CD14-positive monocyte (primary cell): ENCODE results near the gene TFEB. TPM values are rescaled to one million over a fixed set of nuclear protein-coding genes. Genes with fewer than 3 reads are reported as not detected.
A peak's percentile ranks its signal among the peaks of the same experiment; 100 is the strongest.

Experiments used
- DNase-seq, 3 donors: peaks; one replicate each; pipeline ENCODE4 v3.0.0-alpha.2; 2011 to 2022
- H2AFZ ChIP-seq: 2 replicates; pipeline ENCODE4 v1.6.0; 2012; ENCODE audit warnings: mild to moderate bottlenecking, low read depth, low read length, inconsistent platforms; ENCODE audit not compliant: insufficient read depth, poor library complexity, severe bottlenecking
- H3K27ac ChIP-seq, 2 donors: 1 replicate in 1 of 2; 2 replicates in 1 of 2; pipeline ENCODE4 v1.5.1; 2012 to 2013; ENCODE audit warnings: low read length in 2 of 2, control low read depth in 1 of 2, inconsistent platforms in 1 of 2, low read depth in 1 of 2, mild to moderate bottlenecking in 1 of 2
- H3K27me3 ChIP-seq, 2 donors: one replicate each; pipeline versions ENCODE4 v1.6.0 to v1.6.1; 2011 to 2013; ENCODE audit warnings: low read length in 2 of 2; ENCODE audit not compliant: control insufficient read depth in 2 of 2, insufficient read depth in 2 of 2
- H3K36me3 ChIP-seq, 2 donors: replicated peaks in 1 of 2; 1 replicate in 1 of 2; 2 replicates in 1 of 2; pipeline versions ENCODE4 v1.5.1 to v1.6.1; 2012 to 2013; ENCODE audit warnings: low read length in 2 of 2, control low read depth in 1 of 2, inconsistent platforms in 1 of 2, mild to moderate bottlenecking in 1 of 2; ENCODE audit not compliant: insufficient read depth in 2 of 2, control insufficient read depth in 1 of 2
- H3K4me1 ChIP-seq, 2 donors: 1 replicate in 1 of 2; 2 replicates in 1 of 2; pipeline versions ENCODE4 v1.5.1 to v1.6.1; 2012 to 2013; ENCODE audit warnings: low read length in 2 of 2, control low read depth in 1 of 2, inconsistent platforms in 1 of 2, mild to moderate bottlenecking in 1 of 2, moderate library complexity in 1 of 2; ENCODE audit not compliant: insufficient read depth in 2 of 2, control insufficient read depth in 1 of 2
- H3K4me2 ChIP-seq: replicated peaks from 2 replicates; pipeline ENCODE3; 2012; ENCODE audit warnings: low read length, moderate library complexity, mild to moderate bottlenecking; ENCODE audit not compliant: poor library complexity, severe bottlenecking; ENCODE audit errors: extremely low read depth
- H3K4me3 ChIP-seq, 3 experiments: fragments of 200-600 bp in 1 of 3; sonication (generic) in 1 of 3; replicated peaks in 1 of 3; 1 replicate in 2 of 3; 2 replicates in 1 of 3; pipeline ENCODE4 v1.5.1; 2011 to 2013; ENCODE audit warnings: low read length in 3 of 3, mild to moderate bottlenecking in 3 of 3, control low read depth in 2 of 3, low read depth in 2 of 3, inconsistent platforms in 1 of 3, moderate library complexity in 1 of 3
- H3K79me2 ChIP-seq: 2 replicates; pipeline ENCODE4 v1.6.0; 2012; ENCODE audit warnings: mild to moderate bottlenecking, control low read depth, inconsistent platforms, low read length, moderate library complexity; ENCODE audit not compliant: insufficient read depth
- H3K9ac ChIP-seq: 2 replicates; pipeline ENCODE4 v1.6.0; 2017; ENCODE audit warnings: low read length, mild to moderate bottlenecking; ENCODE audit not compliant: insufficient read depth, poor library complexity, severe bottlenecking
- H3K9me3 ChIP-seq, 2 donors: replicated peaks in 1 of 2; 1 replicate in 1 of 2; 2 replicates in 1 of 2; pipeline versions ENCODE4 v1.5.1 to v1.6.1; 2012 to 2013; ENCODE audit warnings: low read length in 2 of 2, control low read depth in 1 of 2; ENCODE audit not compliant: control insufficient read depth in 1 of 2, insufficient read depth in 1 of 2
- H4K20me1 ChIP-seq: 2 replicates; pipeline ENCODE4 v1.6.0; 2012; ENCODE audit warnings: mild to moderate bottlenecking, low read length, control low read depth, moderate library complexity; ENCODE audit not compliant: insufficient read depth
- H3K27ac Mint-ChIP-seq, 7 donors: one replicate each; pipeline ENCODE4 v1.8.0; 2020; ENCODE audit warnings: mild to moderate bottlenecking in 7 of 7, mixed read lengths in 7 of 7, moderate library complexity in 6 of 7, inconsistent platforms in 2 of 7
- H3K27me3 Mint-ChIP-seq, 3 donors: one replicate each; pipeline ENCODE4 v1.8.0; 2021 to 2022; ENCODE audit warnings: low read depth in 3 of 3, mild to moderate bottlenecking in 3 of 3, mixed read lengths in 3 of 3, moderate library complexity in 3 of 3, inconsistent platforms in 1 of 3
- H3K36me3 Mint-ChIP-seq, 2 donors: one replicate each; pipeline ENCODE4 v1.8.0; 2020; ENCODE audit warnings: mixed read lengths in 2 of 2, inconsistent platforms in 1 of 2, mild to moderate bottlenecking in 1 of 2
- H3K4me1 Mint-ChIP-seq: one replicate; pipeline ENCODE4 v1.8.0; 2020; ENCODE audit warnings: mild to moderate bottlenecking, mixed read lengths
- H3K4me3 Mint-ChIP-seq, 2 donors: one replicate each; pipeline ENCODE4 v1.8.0; 2020; ENCODE audit warnings: mild to moderate bottlenecking in 2 of 2, mixed read lengths in 2 of 2, moderate library complexity in 1 of 2
- H3K9me3 Mint-ChIP-seq, 7 donors: one replicate each; pipeline ENCODE4 v1.8.0; 2020 to 2022; ENCODE audit warnings: mixed read lengths in 7 of 7, mild to moderate bottlenecking in 6 of 7, moderate library complexity in 6 of 7, inconsistent platforms in 2 of 7
- WGBS: methylation state at CpG from one replicate; pipeline ENCODE4 v1.1.5; 2013; ENCODE audit warnings: missing lambda C conversion rate; ENCODE audit not compliant: insufficient coverage; 5-methylcytosine and 5-hydroxymethylcytosine counted together
- intact Hi-C, 2 donors: fragments of 100-400 bp; cut with micrococcal nuclease; formaldehyde crosslinking; loops; one replicate each; pipeline versions ENCODE4 v1.15.0 to v1.15.1; 2023
- polyA plus RNA-seq, 3 donors: library from polyadenylated mRNA; depleted of rRNA in 1 of 3; unstranded in 2 of 3; stranded (reverse) in 1 of 3; fragments of 300-500 nt in 2 of 3; fragments of >200 nt in 1 of 3; fragmentation: Illumina TruSeq in 2 of 3; gene quantifications; 1 replicate in 2 of 3; 2 replicates in 1 of 3; pipeline ENCODE4 v1.2.3, GENCODE V29; 2012 to 2021
- TF ChIP-seq, protein P1 (sequence below): fragments of 200-600 bp; IDR thresholded peaks from one replicate; pipeline ENCODE4 v1.8.0; 2022; ENCODE audit warnings: antibody characterized with exemption, mild to moderate bottlenecking

Gene TFEB
- polyA plus RNA-seq, 3 donors = 42.6 to 60.0 (median 55.0) TPM

GRCh38 chr6:41706876-41707564 lies 28.4 kb downstream of the TFEB start:
- H3K36me3 ChIP-seq = peaks cover 14 to 49% of the 10 kb centered on the region in 2 donors
- H3K4me3 ChIP-seq = peak overlapping the region in 1 of 3 experiments; percentile 66
- H3K79me2 ChIP-seq = peaks cover 84% of the 10 kb centered on the region
- peaks cover 49 to 56% of the 10 kb centered on the region in 2 donors for H3K4me1 ChIP-seq
- H2AFZ ChIP-seq = no peak overlapping the region
- Mint-ChIP-seq H3K4me1 (peaks cover 64% of the 10 kb centered on the region), H3K27me3 (no peaks in the 10 kb centered on the region), H3K36me3 (peaks cover 41 to 57% of the 10 kb centered on the region in 2 donors), H3K9me3 (no peaks in the 10 kb centered on the region), H3K4me3 (peak overlapping the region; percentile 61 to 82), H3K27ac (peak overlapping the region; percentile 92 to 97 (median 95))
- H3K27ac ChIP-seq = peak overlapping the region; percentile 87 to 89
- WGBS = no CpG with 5 or more reads among the region's 9 CpGs
- H3K9ac ChIP-seq = peak overlapping the region; percentile 51
- intact Hi-C loops = loop anchor here (1.0 to 10.0 kb wide), 5 partner anchors 16 to 70 kb away; partner anchors contain the start of genes FRS3 (in 2 of the 2) and TFEB (in 1 of the 2)
- TF ChIP-seq, protein P1, sequence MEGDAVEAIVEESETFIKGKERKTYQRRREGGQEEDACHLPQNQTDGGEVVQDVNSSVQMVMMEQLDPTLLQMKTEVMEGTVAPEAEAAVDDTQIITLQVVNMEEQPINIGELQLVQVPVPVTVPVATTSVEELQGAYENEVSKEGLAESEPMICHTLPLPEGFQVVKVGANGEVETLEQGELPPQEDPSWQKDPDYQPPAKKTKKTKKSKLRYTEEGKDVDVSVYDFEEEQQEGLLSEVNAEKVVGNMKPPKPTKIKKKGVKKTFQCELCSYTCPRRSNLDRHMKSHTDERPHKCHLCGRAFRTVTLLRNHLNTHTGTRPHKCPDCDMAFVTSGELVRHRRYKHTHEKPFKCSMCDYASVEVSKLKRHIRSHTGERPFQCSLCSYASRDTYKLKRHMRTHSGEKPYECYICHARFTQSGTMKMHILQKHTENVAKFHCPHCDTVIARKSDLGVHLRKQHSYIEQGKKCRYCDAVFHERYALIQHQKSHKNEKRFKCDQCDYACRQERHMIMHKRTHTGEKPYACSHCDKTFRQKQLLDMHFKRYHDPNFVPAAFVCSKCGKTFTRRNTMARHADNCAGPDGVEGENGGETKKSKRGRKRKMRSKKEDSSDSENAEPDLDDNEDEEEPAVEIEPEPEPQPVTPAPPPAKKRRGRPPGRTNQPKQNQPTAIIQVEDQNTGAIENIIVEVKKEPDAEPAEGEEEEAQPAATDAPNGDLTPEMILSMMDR = no peak
- H4K20me1 ChIP-seq = peaks cover 82% of the 10 kb centered on the region
- DNase-seq = peak; percentile 57 to 79 (median 60)
- H3K27me3 ChIP-seq = no peaks in the 10 kb centered on the region
- no peaks in the 10 kb centered on the region for H3K9me3 ChIP-seq
- H3K4me2 ChIP-seq = peak overlapping the region; percentile 70

DNA sequence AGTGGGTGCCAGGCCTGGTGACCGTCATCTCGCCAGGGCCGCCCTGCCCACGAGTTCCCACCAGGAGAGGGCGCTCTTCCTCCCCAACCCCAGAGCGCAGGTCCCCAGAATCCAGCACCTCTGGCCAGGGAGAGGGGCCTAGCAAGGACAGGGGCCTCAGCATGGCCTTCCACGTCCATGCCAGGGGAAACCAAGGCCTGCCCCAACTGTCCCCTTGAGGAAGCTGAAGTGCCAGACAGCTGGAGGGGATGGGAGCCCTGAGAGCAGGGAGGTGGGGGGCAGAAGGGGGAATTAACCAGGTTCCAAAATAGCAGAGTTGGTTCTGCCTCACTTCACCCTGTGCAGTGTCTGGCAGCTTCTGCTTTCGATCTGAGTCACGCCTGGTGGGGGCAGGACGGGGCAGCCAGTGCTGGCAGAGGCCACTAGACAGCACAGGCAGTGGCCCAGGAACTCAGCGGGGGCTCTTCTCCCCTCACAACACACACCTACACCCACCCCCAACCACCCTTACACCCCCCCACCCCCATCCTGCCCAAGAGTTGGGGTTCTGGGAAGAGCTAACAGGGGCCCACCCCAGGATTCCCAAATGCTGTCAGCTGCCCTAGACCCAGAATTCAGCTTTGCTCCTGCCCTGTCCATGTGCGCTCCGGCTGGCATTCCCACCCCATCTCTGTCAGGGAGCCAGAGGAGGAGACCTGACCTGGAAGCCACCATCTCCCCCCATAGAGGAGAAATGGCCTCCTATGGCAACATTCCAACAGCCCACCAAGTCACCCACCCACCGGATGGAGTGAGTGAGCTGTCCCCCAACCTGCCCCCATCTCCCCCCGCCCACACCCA lies 29.2 kb downstream of the TFEB start:
- Histone ChIP-seq H2AFZ (peak overlapping the region; percentile 54), H3K4me1 (peaks cover 49 to 54% of the 10 kb centered on the region in 2 donors)
- TF ChIP-seq, protein P1 = peak; percentile 98

More for the DNA sequence above, 29.2 kb downstream of the TFEB start:
- H3K36me3 Mint-ChIP-seq = peaks cover 43 to 54% of the 10 kb centered on the region in 2 donors
- Histone ChIP-seq H3K4me2 (peak overlapping the region; percentile 70), H3K27me3 (no peaks in the 10 kb centered on the region), H3K79me2 (peaks cover 79% of the 10 kb centered on the region), H3K4me3 (peak overlapping the region in 2 of 3 experiments; percentile 6 to 66), H3K27ac (peak overlapping the region; percentile 87 to 89), H3K36me3 (peaks cover 17 to 43% of the 10 kb centered on the region in 2 donors), H3K9me3 (no peaks in the 10 kb centered on the region), H3K9ac (peak overlapping the region; percentile 53), H4K20me1 (peaks cover 82% of the 10 kb centered on the region)
- no peaks in the 10 kb centered on the region for H3K9me3 Mint-ChIP-seq
- H3K4me3 Mint-ChIP-seq = peak overlapping the region; percentile 61 to 82
- peak; percentile 90 to 94 (median 92) for DNase-seq
- peaks cover 65% of the 10 kb centered on the region for H3K4me1 Mint-ChIP-seq
- intact Hi-C loops = loop anchor here (1.0 to 10.0 kb wide), 5 partner anchors 17 to 71 kb away; partner anchors contain the start of genes FRS3 (in 2 of the 2) and TFEB (in 1 of the 2)
- no peaks in the 10 kb centered on the region for H3K27me3 Mint-ChIP-seq
- WGBS = 19% methylated on average over 13 of the region's 15 CpGs
- H3K27ac Mint-ChIP-seq = peak overlapping the region; percentile 92 to 97 (median 95)
